ENCODE data around the gene PIP5K1B. TPM values are rescaled to one million over a fixed set of nuclear protein-coding genes. Genes with fewer than 3 reads are reported as not detected.

The PIP5K1B gene
- total RNA-seq, 1 donor from 2014 or later: 27.1 TPM

DNA sequence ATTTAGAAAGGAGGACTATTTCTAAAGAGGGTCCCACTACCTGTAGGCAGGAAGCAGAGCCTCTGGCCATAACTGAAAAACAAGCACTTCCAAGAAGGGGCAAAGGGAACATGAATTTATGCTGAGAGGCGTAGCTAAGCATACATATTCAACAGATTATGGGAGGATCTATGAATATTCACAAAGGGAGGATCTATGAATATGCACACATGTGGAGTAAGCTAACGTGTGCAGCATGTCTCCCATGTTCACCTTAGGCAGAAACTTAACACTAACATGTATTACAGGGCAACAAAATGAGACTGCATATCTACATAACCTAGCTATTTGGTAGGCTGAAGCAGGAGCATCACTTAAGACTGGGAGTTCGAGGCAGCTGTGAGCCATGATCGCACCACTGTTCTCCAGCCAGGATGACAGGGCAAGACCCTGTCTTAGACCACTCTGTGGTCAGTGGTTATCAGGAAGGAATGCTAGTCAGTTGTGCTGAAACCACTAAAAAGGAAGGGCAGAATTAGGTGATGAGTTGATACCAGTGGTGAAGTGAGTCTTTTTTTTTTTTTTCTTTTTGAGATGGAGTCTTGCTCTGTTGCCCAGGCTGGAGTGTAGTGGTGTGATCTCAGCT is 351.3 kb downstream of the PIP5K1B start:
- intact Hi-C loops (cut with DNase I): loop anchor here (10.0 kb wide), 2 partner anchors 338 to 488 kb away; no protein-coding TSS in a partner anchor
- DNase-seq (ENCODE audit: low spot score): no peak

GRCh38 chr9:69058101-69058500 is 353.1 kb downstream of the PIP5K1B start:
- DNase-seq (ENCODE audit: low spot score): no peak
- intact Hi-C loops (cut with DNase I): loop anchor here (10.0 kb wide), 2 partner anchors 337 to 487 kb away; no protein-coding TSS in a partner anchor

Other genes starting within 250 kb of the PIP5K1B start
- gene TMEM252, start 164.4 kb upstream of the PIP5K1B start, total RNA-seq: not detected

Measured in cardiac septum (tissue), 1 donor.